Activated T-helper 2 cell treated with anti-CD3 and anti-CD28 coated beads, Interferon-gamma antibody, Interleukin-2, Interleukin-4, amounts not matched to agents 10 μg/mL and 5 μg/mL and 100 μg/mL, durations not matched to agents 14 hours and 24 hours and 36 hours (primary cell): ENCODE results near the gene BTN1A1. TPM values are rescaled to one million over a fixed set of nuclear protein-coding genes. Genes with fewer than 3 reads are reported as not detected.

Source experiments
- DNase-seq: peaks from one replicate; pipeline ENCODE4 v3.0.0; 2021; ENCODE audit warnings: low spot score
- H3K27ac Mint-ChIP-seq: one replicate; pipeline ENCODE4 v1.8.0; 2021; ENCODE audit warnings: mixed read lengths
- H3K27me3 Mint-ChIP-seq: one replicate; pipeline ENCODE4 v1.8.0; 2021; ENCODE audit warnings: low read depth, mixed read lengths
- H3K36me3 Mint-ChIP-seq: one replicate; pipeline ENCODE4 v1.8.0; 2021; ENCODE audit warnings: low read depth, mixed read lengths
- H3K4me1 Mint-ChIP-seq: one replicate; pipeline ENCODE4 v1.8.0; 2021; ENCODE audit warnings: low read depth, mixed read lengths
- H3K4me3 Mint-ChIP-seq: one replicate; pipeline ENCODE4 v1.8.0; 2021; ENCODE audit warnings: low read depth, mild to moderate bottlenecking, moderate library complexity, mixed read lengths
- H3K9me3 Mint-ChIP-seq: one replicate; pipeline ENCODE4 v1.8.0; 2021; ENCODE audit warnings: mixed read lengths
- intact Hi-C: fragments of 100-400 bp; cut with micrococcal nuclease; formaldehyde crosslinking; loops from one replicate; pipeline ENCODE4 v1.15.1; 2023
- total RNA-seq: library from RNA; stranded (reverse); gene quantifications from 2 replicates; pipeline ENCODE4 v1.2.3, GENCODE V29; 2022

The BTN1A1 gene
- total RNA-seq, 1 donor from 2014 or later = not detected

DNA sequence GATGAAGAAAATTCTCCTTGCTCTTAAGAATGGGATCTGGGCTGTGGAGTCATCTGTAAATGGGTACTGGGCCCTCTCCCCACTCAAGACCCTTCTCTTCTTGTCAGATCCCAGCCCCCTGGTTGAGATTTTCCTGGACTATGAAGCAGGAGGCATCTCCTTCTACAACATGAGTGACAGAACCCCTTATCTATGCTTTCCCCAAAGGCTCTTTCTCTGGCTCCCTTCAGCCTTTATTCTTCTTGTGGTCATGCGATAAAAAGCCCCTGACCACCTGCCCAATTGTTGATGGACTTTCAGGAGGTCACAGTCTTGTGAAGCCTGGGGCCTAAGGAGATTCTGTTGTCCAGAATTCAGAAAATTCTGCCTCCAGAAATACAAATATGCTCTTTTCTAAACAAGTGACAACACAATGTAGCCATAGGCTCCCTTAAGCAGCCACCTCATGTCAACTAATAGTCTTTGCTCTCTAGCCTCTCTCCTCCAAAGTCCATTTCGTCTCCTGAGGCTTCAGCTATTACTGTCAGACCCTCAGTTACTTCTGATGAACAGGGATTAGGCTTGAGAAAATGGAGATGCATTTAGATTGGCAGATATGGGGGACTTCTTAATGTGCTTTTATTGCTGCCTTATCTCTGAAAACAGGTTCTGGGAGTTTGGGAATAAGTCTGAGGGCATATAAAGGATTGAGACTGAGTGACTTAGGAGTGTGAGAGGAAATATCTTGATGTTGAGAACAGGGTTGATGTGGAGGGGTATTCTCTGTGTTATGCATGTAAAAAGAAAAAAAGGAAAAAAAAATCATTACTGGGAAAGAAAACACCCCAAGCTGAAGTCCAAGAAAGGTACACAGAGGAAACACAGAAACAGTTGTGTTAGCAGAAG lies 21.8 kb upstream of the BTN1A1 start:
- Mint-ChIP-seq H3K27me3 (no peaks in the 10 kb centered on the region), H3K4me1 (peaks cover 24% of the 10 kb centered on the region), H3K27ac (no peak overlapping the region), H3K9me3 (no peaks in the 10 kb centered on the region), H3K4me3 (no peak overlapping the region), H3K36me3 (peaks cover 10% of the 10 kb centered on the region)
- intact Hi-C loops = loop anchor here (2.0 kb wide), 1 partner anchor 16 kb away; no protein-coding TSS in a partner anchor
- no peak for DNase-seq

DNA sequence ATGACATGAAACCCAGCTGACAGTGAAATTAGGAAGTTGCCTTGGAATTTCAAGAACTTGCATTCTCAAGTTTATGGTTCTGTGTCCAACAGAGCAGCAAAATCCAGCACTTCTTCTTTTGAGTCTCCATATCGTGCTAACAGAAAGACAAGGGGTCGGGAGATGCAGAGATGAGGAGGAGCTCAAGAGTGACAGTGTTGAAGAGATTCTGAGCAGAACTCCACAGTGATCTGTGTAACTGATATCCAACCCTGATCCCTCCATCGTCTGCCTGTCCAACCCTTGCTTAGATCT lies 21.2 kb upstream of the BTN1A1 start:
- Mint-ChIP-seq H3K4me3 (no peak overlapping the region), H3K9me3 (no peaks in the 10 kb centered on the region), H3K27me3 (no peaks in the 10 kb centered on the region), H3K4me1 (peaks cover 20% of the 10 kb centered on the region), H3K36me3 (peaks cover 6% of the 10 kb centered on the region), H3K27ac (no peak overlapping the region)
- intact Hi-C loops = loop anchor here (2.0 kb wide), 1 partner anchor 16 kb away; no protein-coding TSS in a partner anchor
- no peak for DNase-seq

DNA sequence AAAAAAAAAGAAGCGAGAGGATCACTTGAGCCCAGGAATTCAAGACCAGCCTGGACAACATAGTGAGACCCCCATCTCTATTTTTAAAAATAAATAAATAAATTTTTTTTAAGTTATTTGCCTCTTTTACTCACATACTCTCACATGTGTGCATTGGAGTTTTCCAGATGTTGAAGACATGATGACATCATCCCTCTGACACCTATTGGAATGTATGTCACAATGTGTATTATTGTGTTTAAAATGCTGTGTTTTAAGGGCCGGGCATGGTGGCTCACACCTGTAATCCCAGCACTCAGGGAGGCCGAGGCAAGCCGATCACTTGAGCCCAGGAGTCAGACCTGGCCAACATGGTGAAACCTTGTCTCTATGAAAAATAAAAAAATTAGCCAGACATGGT lies 17.8 kb upstream of the BTN1A1 start:
- no peak overlapping the region for H3K4me3 Mint-ChIP-seq
- no peaks in the 10 kb centered on the region for H3K36me3 Mint-ChIP-seq
- H3K27me3 Mint-ChIP-seq = no peaks in the 10 kb centered on the region
- no peak overlapping the region for H3K27ac Mint-ChIP-seq
- peaks cover 3% of the 10 kb centered on the region for H3K4me1 Mint-ChIP-seq
- DNase-seq = no peak
- H3K9me3 Mint-ChIP-seq = peaks cover 8% of the 10 kb centered on the region
- intact Hi-C loops = no loop called here

DNA sequence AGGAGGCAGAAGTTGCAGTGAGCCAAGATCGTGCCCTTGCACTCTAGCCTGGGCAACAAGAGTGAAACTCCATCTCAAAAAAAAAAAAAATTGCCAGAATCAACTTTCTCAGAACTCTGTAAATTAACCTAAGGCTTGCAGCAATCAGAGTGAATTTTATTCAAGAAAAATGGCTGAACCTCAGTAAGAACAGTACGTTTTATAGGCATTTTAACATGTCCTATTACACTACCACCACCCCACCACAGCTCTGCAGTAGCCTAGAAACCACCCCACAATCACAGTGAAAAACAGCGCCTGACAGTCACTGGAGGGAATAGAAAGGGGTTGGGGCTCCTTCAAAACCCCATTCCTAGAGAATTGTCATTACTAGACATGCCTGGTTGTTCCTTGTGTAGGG lies 16.4 kb upstream of the BTN1A1 start:
- H3K27me3 Mint-ChIP-seq = no peaks in the 10 kb centered on the region
- DNase-seq = no peak
- H3K4me3 Mint-ChIP-seq = no peak overlapping the region
- no peak overlapping the region for H3K27ac Mint-ChIP-seq
- no peaks in the 10 kb centered on the region for H3K36me3 Mint-ChIP-seq
- intact Hi-C loops = no loop called here
- peaks cover 3% of the 10 kb centered on the region for H3K4me1 Mint-ChIP-seq
- H3K9me3 Mint-ChIP-seq = peaks cover 15% of the 10 kb centered on the region

DNA sequence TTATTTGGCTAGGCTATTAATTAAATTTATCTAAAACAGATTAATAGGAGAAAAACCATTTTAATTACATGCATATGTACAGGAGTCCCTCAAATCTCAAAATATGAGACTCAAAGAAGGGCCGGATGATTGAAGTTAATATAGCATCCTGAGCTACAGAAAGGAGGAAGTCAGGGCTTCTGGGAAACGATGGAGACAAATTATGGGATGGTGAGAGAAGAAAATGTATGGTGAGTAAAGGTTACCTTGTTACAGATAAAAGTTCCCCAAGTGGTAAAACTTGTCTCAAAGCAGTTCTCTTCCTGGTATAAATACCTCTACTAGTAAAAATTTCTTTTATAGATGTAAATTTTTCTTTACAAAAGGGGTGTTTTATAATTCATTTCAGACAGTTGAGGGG lies 15.9 kb upstream of the BTN1A1 start:
- Mint-ChIP-seq H3K36me3 (no peaks in the 10 kb centered on the region), H3K4me1 (peaks cover 3% of the 10 kb centered on the region), H3K4me3 (no peak overlapping the region), H3K27me3 (no peaks in the 10 kb centered on the region), H3K9me3 (peaks cover 15% of the 10 kb centered on the region), H3K27ac (no peak overlapping the region)
- DNase-seq = no peak
- intact Hi-C loops = no loop called here

DNA sequence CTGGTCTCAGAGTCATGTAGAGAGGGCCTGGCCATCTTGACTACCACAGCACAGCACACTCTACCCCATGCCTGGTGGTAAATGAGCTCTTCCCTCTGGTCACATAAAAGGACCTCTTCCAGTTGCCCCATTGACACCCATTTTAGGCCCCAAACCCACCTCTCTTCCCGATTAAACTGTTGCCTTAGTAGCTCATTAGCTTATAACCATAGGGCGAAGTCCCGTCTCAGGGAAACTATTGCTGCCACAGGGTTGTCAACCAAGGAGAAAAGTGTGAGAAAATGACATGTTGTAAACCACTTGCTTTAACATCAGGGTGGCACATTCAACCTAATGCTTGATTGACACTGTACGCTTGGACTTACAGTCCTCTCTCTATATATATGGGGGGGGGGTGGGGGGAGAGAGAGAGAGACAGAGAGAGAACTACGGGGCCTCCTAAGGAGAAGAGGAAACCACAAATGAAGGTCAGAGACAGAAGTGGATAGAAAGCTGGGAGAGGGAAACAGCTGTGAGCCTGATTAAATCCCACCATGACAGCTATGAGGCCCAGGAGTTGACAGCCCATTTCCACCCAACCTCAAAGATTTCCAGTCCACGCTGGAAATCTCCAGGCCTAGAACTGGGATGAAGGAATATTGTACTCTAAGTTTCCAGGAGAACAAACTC lies 14.9 kb upstream of the BTN1A1 start:
- Mint-ChIP-seq H3K4me1 (peaks cover 3% of the 10 kb centered on the region), H3K27me3 (no peaks in the 10 kb centered on the region), H3K4me3 (no peak overlapping the region), H3K27ac (no peak overlapping the region), H3K36me3 (no peaks in the 10 kb centered on the region), H3K9me3 (peaks cover 15% of the 10 kb centered on the region)
- intact Hi-C loops = no loop called here
- no peak for DNase-seq

DNA sequence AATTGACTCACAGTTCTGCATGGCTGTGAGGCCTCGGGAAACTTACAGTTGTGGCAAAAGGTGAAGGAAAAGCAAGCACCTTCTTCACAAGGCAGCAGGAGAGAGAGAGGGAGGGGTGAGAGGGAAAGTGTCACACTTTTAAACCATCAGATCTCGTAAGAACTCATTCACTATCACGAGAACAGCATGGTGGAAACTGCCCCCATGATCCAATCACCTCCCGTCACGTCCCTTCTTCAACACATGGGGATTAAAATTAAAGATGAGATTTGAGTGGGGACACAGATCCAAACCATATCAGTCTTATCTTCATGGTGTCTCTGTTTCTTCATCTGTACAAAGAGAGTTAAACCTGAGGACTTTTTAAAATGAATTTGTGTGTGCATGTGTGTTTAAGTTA lies 13.7 kb upstream of the BTN1A1 start:
- Mint-ChIP-seq H3K27ac (no peak overlapping the region), H3K4me3 (no peak overlapping the region), H3K36me3 (no peaks in the 10 kb centered on the region), H3K27me3 (no peaks in the 10 kb centered on the region), H3K9me3 (peaks cover 15% of the 10 kb centered on the region), H3K4me1 (peaks cover 1% of the 10 kb centered on the region)
- intact Hi-C loops = no loop called here
- no peak for DNase-seq

DNA sequence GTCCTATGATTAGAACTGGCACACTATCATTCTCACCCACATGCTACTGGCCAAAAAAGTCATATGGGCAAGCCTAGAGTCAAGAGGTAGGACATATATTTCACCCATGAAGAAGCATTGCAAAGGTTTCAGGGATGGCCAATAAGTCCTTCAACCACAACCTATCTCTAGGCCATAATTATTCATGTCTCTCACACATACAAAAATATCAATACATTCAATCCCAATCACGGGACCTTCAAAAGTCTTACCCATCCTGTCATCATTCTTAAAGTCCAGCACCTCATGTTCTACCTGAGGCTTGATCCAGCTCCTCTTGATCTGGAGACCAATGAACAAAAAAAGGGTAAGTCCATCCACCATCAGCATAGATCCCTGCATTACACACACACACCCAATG lies 12.6 kb upstream of the BTN1A1 start:
- no peak for DNase-seq
- Mint-ChIP-seq H3K36me3 (no peaks in the 10 kb centered on the region), H3K4me1 (peaks cover 3% of the 10 kb centered on the region), H3K9me3 (peaks cover 15% of the 10 kb centered on the region), H3K27ac (no peak overlapping the region), H3K27me3 (no peaks in the 10 kb centered on the region), H3K4me3 (no peak overlapping the region)
- intact Hi-C loops = no loop called here

DNA sequence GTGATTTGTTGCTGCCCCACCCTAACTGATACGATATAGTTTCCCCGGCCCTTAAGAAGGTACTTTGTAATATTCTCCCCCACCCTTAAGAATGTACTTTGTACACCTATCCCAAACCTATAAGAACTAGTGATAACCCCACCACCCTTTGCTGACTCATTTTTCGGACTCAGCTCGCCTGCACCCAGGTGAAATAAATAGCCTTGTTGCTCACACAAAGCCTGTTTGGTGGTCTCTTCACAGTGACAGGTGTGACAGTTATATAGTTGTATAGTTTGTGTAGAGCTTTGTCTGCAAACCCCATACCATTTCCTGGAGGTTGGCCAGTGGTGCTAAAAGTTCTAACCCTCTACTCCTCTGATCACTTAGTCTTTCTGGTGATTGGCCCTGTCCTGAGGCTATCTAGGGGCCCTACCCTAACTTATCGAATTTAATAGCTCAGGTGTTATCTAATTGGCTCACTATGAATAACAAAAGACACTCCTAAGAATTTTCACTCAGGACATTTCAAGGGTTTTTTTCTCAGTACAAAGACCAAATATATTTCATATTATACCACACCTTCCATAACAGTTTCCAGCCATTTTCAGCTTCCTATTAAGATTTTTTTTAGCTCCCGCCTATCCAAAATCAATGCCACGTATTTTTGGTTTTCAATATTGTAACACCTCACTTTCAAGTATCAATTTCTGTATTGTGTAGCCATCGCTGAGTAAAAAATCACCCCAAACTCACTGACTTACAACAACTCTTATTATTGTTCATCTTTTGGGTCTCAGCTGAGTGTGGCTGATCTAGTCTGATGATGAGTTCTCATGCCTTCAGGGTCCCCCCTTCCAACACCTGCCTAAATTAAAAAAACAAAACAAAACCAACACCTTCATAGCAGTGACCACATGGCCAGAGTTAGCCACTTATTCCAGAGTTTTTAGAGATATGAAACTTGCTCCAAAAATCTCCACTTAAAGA lies 9.8 kb upstream of the BTN1A1 start:
- no peak overlapping the region for H3K27ac Mint-ChIP-seq
- H3K4me3 Mint-ChIP-seq = no peak overlapping the region
- H3K27me3 Mint-ChIP-seq = no peaks in the 10 kb centered on the region
- no peaks in the 10 kb centered on the region for H3K36me3 Mint-ChIP-seq
- intact Hi-C loops = no loop called here
- H3K9me3 Mint-ChIP-seq = peaks cover 15% of the 10 kb centered on the region
- no peak for DNase-seq
- peaks cover 20% of the 10 kb centered on the region for H3K4me1 Mint-ChIP-seq

DNA sequence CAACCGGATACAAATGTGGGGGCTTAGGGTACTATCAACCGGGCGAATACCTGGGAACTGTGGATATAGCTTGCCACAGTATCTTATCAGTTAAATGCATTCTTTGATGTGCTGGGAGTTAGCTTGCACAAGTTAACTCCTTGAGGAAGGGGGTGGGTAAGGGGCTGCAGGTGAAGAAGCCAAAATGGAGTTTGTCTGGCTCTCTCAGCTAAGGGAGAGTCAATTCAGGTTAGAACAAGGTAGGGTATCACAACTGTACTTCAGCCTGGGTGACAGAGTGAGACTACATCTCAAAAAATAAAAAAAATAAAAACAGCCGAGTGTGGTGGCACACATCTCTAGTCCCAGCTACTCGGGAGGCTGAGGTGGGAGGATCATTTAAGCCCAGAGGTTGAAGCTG lies 8.5 kb upstream of the BTN1A1 start:
- DNase-seq = no peak
- intact Hi-C loops = no loop called here
- Mint-ChIP-seq H3K9me3 (peaks cover 9% of the 10 kb centered on the region), H3K4me3 (no peak overlapping the region), H3K27ac (no peak overlapping the region), H3K36me3 (no peaks in the 10 kb centered on the region), H3K4me1 (peaks cover 20% of the 10 kb centered on the region), H3K27me3 (no peaks in the 10 kb centered on the region)

DNA sequence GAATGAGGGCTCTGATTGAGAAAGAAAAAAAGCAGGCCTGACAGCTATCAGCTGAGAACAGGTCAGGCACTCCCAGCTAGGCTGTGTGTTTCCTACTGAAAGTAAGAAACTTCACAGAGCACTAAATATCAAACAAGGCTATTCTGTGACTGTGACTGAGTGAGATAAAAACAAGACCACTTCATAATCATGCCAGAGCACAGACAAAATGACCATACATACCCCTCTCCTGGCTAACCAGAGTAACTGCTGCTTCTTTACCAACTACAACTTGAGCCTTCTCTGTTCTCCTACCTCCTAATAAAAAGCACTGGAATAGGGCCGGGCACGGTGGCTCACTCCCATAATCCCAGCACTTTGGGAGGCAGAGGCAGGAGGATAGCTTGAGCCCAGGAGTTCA lies 6.8 kb upstream of the BTN1A1 start:
- H3K4me1 Mint-ChIP-seq = peaks cover 22% of the 10 kb centered on the region
- H3K9me3 Mint-ChIP-seq = no peaks in the 10 kb centered on the region
- H3K27me3 Mint-ChIP-seq = peaks cover 2% of the 10 kb centered on the region
- H3K36me3 Mint-ChIP-seq = no peaks in the 10 kb centered on the region
- no peak overlapping the region for H3K27ac Mint-ChIP-seq
- no peak for DNase-seq
- no peak overlapping the region for H3K4me3 Mint-ChIP-seq
- intact Hi-C loops = no loop called here

DNA sequence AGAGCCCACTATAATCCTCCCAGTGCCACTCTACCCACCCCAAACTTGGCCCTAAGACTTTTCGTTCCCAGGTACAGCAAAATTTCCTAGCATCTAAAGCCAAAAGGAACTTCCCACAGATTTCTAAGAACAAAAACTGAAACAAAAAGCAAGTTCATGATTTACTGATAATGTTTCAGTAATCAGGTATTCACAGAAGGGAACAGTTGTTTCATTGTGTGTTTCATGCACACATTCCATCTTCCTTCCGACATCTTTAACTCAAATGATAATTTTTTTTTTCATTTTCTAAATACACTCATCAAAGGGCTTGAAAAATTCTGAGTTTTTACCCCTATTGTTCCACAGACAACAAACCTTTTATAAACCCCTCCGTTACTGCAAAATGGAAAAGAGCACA lies 6.0 kb upstream of the BTN1A1 start:
- Mint-ChIP-seq H3K27ac (no peak overlapping the region), H3K9me3 (no peaks in the 10 kb centered on the region), H3K36me3 (no peaks in the 10 kb centered on the region), H3K4me3 (no peak overlapping the region), H3K4me1 (peaks cover 23% of the 10 kb centered on the region), H3K27me3 (peaks cover 3% of the 10 kb centered on the region)
- intact Hi-C loops = loop anchor here (2.0 kb wide), 1 partner anchor 15 kb away; no protein-coding TSS in a partner anchor
- no peak for DNase-seq
